Measurements from ENCODE around the gene HPCA. TPM values are rescaled to one million over a fixed set of nuclear protein-coding genes. Genes with fewer than 3 reads are reported as not detected.

The HPCA gene
- total and polyA plus RNA-seq, 2 of the 8 experiments (the other 6 are each of a cell fraction or from before 2014, with no cell fraction given), result 0.70 to 1.4 TPM

GRCh38 chr1:32888134-32888533 lies 1.8 kb downstream of the HPCA start:
- Histone ChIP-seq H2BK12ac (ENCODE audit: low read depth, low read length) (no peak overlapping the region), H4K5ac (ENCODE audit: insufficient read length, low read depth, low read length) (no peak overlapping the region), H3K56ac (replicated peaks; ENCODE audit: insufficient read length, low read depth, low read length) (no peak overlapping the region), H3K14ac (ENCODE audit: insufficient read length) (no peak overlapping the region), H2BK5ac (ENCODE audit: low read depth, low read length) (no peak overlapping the region), H3K9ac (replicated peaks in 1 of 4; ENCODE audit: extremely low read depth in 1 of 4, low read depth in 3 of 4, low read length in 3 of 4) (no peak overlapping the region; a peak in 1 of 7 replicates), H4K8ac (ENCODE audit: extremely low read depth, insufficient read depth, low read length) (no peak overlapping the region), H3K36me3 (ENCODE audit: control insufficient read depth in 2 of 4, insufficient read depth in 4 of 4, low read length in 3 of 4) (no peaks in the 10 kb centered on the region), H2AK5ac (ENCODE audit: low read depth, low read length) (no peak overlapping the region), H3K79me1 (ENCODE audit: low read depth, low read length) (no peaks in the 10 kb centered on the region), H3K27me3 (replicated peaks in 1 of 4; ENCODE audit: control insufficient read depth in 3 of 4, extremely low read depth in 1 of 4, insufficient read depth in 3 of 4, low read length in 3 of 4) (peaks cover 5 to 56% (median 32%) of the 10 kb centered on the region in 4 experiments), H3K4me2 (ENCODE audit: insufficient read depth in 1 of 2, low read depth in 2 of 2, low read length in 2 of 2) (no peak overlapping the region), H2AFZ (ENCODE audit: low read length) (no peak overlapping the region), H3K23ac (ENCODE audit: insufficient read length) (no peak overlapping the region), H3K27ac (ENCODE audit: low read depth, low read length) (no peak overlapping the region), H4K91ac (replicated peaks; ENCODE audit: insufficient read length, low read length) (no peak overlapping the region), H3K18ac (ENCODE audit: extremely low read depth, low read length) (no peak overlapping the region), H2BK120ac (replicated peaks; ENCODE audit: low read depth, low read length) (no peak overlapping the region), H3K79me2 (ENCODE audit: control insufficient read depth in 1 of 2, insufficient read depth in 2 of 2, low read length in 2 of 2) (no peaks in the 10 kb centered on the region), H2BK15ac (ENCODE audit: low read length) (no peak overlapping the region), H3K4me3 (ENCODE audit: extremely low read depth in 1 of 4, insufficient read depth in 2 of 4, low read depth in 3 of 4, low read length in 4 of 4) (no peak overlapping the region), H3K9me3 (ENCODE audit: insufficient read depth in 2 of 2, low read depth in 1 of 2, low read length in 1 of 2) (peaks cover 0 to 6% of the 10 kb centered on the region in 2 experiments; a peak in 1 of 4 replicates), H2BK20ac (ENCODE audit: low read length) (no peak overlapping the region), H3K4me1 (replicated peaks in 1 of 4; ENCODE audit: control insufficient read depth in 3 of 4, insufficient read depth in 4 of 4, low read length in 3 of 4) (peaks cover 0 to 9% (median 4%) of the 10 kb centered on the region in 4 experiments; a peak in 5 of 7 replicates), H3K4ac (replicated peaks; ENCODE audit: insufficient read length, low read depth, low read length) (no peak overlapping the region), H3K23me2 (ENCODE audit: low read depth, low read length) (peaks cover 5% of the 10 kb centered on the region; the same call in 1 of the 2 replicates), H4K20me1 (replicated peaks in 1 of 2; ENCODE audit: control insufficient read depth in 1 of 2, insufficient read depth in 2 of 2, low read length in 2 of 2) (peaks cover 0 to 18% of the 10 kb centered on the region in 2 experiments)
- POLR2A ChIA-PET (ENCODE audit: partially characterized antibody), result no interaction called here
- CTCF ChIA-PET (ENCODE audit: partially characterized antibody), result interaction anchor here (1.5 to 19.0 kb wide), 3 partner anchors 4 to 27 kb away, joined by 4 to 382 read pairs (median 382); partner anchors contain the start of genes FNDC5 and HPCA
- no peak for FAIRE-seq
- WGBS, 2 experiments (ENCODE audit: extremely low coverage in 1 of 2, insufficient coverage in 1 of 2, insufficient read length in 1 of 2, insufficient replicate concordance in 2 of 2, low coverage in 1 of 2, low lambda C conversion rate in 2 of 2, missing lambda C conversion rate in 1 of 2), result 74% methylated on average over 3 of the region's 3 CpGs; no CpG with 5 or more reads in 1 of the 2 experiments
- no peak for DNase-seq (ENCODE audit: low read depth in 1 of 2, low spot score in 2 of 2)
- TF ChIP-seq MAX (IDR thresholded peaks at IDR 0.05), result no peak
- no peak for TF ChIP-seq FOSL1 (IDR thresholded peaks at IDR 0.05; ENCODE audit: insufficient read depth, low read depth, low read length)
- no peak for TF ChIP-seq ATF2 (IDR thresholded peaks at IDR 0.05; ENCODE audit: low read length)
- TF ChIP-seq EZH2 (IDR thresholded peaks at IDR 0.05; ENCODE audit: low read depth, low read length, severe bottlenecking), result no peak
- TF ChIP-seq CHD2 (IDR thresholded peaks at IDR 0.05; ENCODE audit: low read length), result no peak
- no peak for TF ChIP-seq JUND (IDR thresholded peaks at IDR 0.05; ENCODE audit: low read length)
- TF ChIP-seq SIX5 (IDR thresholded peaks at IDR 0.05; ENCODE audit: low read depth, low read length), result no peak
- no peak for TF ChIP-seq E2F6 (IDR thresholded peaks at IDR 0.05)
- TF ChIP-seq GABPA (IDR thresholded peaks at IDR 0.05; ENCODE audit: borderline replicate concordance, insufficient read depth, low read length), result no peak
- TF ChIP-seq NRF1 (IDR thresholded peaks at IDR 0.05; ENCODE audit: low read depth, low read length), result no peak
- no peak for TF ChIP-seq BACH1 (IDR thresholded peaks at IDR 0.05; ENCODE audit: low read length)
